Measurements from ENCODE around the gene TMC1.

The TMC1 gene

GRCh38 chr9:72751541-72751940, 230.1 kb downstream of the TMC1 start:
- TF ChIP-seq ZNF645 (tag by site-specific recombination; IDR thresholded peaks at IDR 0.05) (no peak), ZNF391 (tag by site-specific recombination; IDR thresholded peaks at IDR 0.05; ENCODE audit: borderline replicate concordance, low read depth) (no peak), ZNF335 (tag by site-specific recombination; conservative IDR thresholded peaks at IDR 0.05) (no peak), TSHZ1 (tag by site-specific recombination; IDR thresholded peaks at IDR 0.05; ENCODE audit: borderline replicate concordance) (no peak), PATZ1 (tag by site-specific recombination; IDR thresholded peaks at IDR 0.05) (no peak), ZNF654 (tag by site-specific recombination; IDR thresholded peaks at IDR 0.05; ENCODE audit: low read depth) (no peak), ZBTB48 (tag by site-specific recombination; IDR thresholded peaks at IDR 0.05) (no peak), ZNF610 (tag by site-specific recombination; IDR thresholded peaks at IDR 0.05; ENCODE audit: borderline replicate concordance) (no peak), ZNF202 (tag by site-specific recombination; IDR thresholded peaks at IDR 0.05; ENCODE audit: borderline replicate concordance) (no peak), IKZF3 (tag by site-specific recombination; IDR thresholded peaks at IDR 0.05) (no peak), KLF16 (tag by site-specific recombination; IDR thresholded peaks at IDR 0.05) (no peak)
- POLR2A ChIA-PET: no interaction called here
- H3K9me3 ChIP-seq (ENCODE audit: control insufficient read depth, insufficient read depth, low read depth, low read length): no peaks in the 10 kb centered on the region
- H3K36me3 ChIP-seq (ENCODE audit: control insufficient read depth in 2 of 2, insufficient read depth in 1 of 2, low read length in 2 of 2): no peaks in the 10 kb centered on the region
- CTCF ChIA-PET: interaction anchor here (0.6 to 1.3 kb wide), 3 partner anchors 15 to 467 kb away, joined by 3 to 5 read pairs (median 4); no protein-coding TSS in a partner anchor
- H3K4me1 ChIP-seq (ENCODE audit: control insufficient read depth, insufficient read depth, low read length): no peaks in the 10 kb centered on the region
- no peak overlapping the region for H3K27ac ChIP-seq (ENCODE audit: extremely low read depth, low read depth, low read length)
- no peak overlapping the region for H3K4me3 ChIP-seq (ENCODE audit: low read depth, low read length)

DNA sequence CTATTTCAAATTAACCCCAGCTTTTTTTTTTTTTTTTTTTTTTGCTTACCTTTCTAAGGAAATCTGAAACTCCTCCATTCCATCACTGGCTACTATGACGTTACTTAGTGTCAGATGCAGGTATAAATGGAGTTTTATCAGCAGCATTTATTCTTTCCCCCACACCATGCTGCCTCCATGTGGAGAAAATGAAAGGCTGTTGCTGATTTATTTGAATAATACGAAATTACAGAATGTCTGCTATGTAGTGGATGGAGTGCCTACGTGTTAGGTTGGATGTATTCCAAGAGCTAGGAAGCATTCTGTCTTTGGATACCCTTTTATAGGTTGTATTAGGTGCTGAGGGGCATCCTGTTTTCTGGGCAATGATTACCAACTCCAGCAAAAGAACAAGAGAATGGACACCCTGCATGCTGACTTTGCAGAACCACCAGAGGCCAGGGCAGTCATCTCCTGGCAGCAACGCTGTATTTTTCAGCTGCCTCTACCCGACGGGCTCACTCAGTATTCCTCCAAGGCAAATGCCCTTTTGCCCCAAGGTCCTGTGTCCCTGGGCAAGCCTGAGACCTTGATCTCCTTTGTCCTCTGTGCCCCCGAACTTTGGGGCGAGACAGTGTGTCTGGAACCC, 232.0 kb downstream of the TMC1 start:
- CTCF ChIA-PET: interaction anchor here (0.6 to 1.7 kb wide), 7 partner anchors 32 to 1491 kb away, joined by 3 to 7 read pairs (median 4); no protein-coding TSS in a partner anchor
- Histone ChIP-seq H3K9me3 (ENCODE audit: control insufficient read depth, insufficient read depth, low read depth, low read length) (no peaks in the 10 kb centered on the region), H3K27ac (ENCODE audit: extremely low read depth, low read depth, low read length) (no peak overlapping the region), H3K36me3 (ENCODE audit: control insufficient read depth in 2 of 2, insufficient read depth in 1 of 2, low read length in 2 of 2) (no peaks in the 10 kb centered on the region), H3K4me1 (ENCODE audit: control insufficient read depth, insufficient read depth, low read length) (no peaks in the 10 kb centered on the region), H3K4me3 (ENCODE audit: low read depth, low read length) (no peak overlapping the region)
- POLR2A ChIA-PET: no interaction called here
- no peak for TF ChIP-seq ZNF629 (tag by site-specific recombination; IDR thresholded peaks at IDR 0.05)
- TF ChIP-seq ZNF140 (tag by site-specific recombination; IDR thresholded peaks at IDR 0.05): no peak
- TF ChIP-seq ZIC2 (tag by site-specific recombination; IDR thresholded peaks at IDR 0.05): no peak
- TF ChIP-seq REPIN1 (tag by site-specific recombination; IDR thresholded peaks at IDR 0.05; ENCODE audit: low read depth): no peak
- TF ChIP-seq ZBTB17 (tag by site-specific recombination; IDR thresholded peaks at IDR 0.05): no peak
- no peak for TF ChIP-seq EGR2 (tag by site-specific recombination; IDR thresholded peaks at IDR 0.05; ENCODE audit: low read depth)
